OCI-LY1 (cell line): ENCODE data around the gene GRK4.

Experiments
- CTCF ChIP-seq: fragments of 200-600 bp; sonication (generic), shearing (Covaris generic); IDR thresholded peaks from 2 replicates; pipeline ENCODE4 v1.5.1; 2017; ENCODE audit warnings: mild to moderate bottlenecking, antibody characterized with exemption, low read length, moderate library complexity, mixed read lengths
- EZH2 ChIP-seq: fragments of 200-600 bp; sonication (generic), shearing (Covaris generic); IDR thresholded peaks from 2 replicates; pipeline ENCODE4 v1.8.0; 2017; ENCODE audit warnings: borderline replicate concordance, mixed run types, mild to moderate bottlenecking, antibody characterized with exemption, low read length, moderate library complexity, mixed read lengths

GRCh38 chr4:3073158-3074077, 110.0 kb downstream of the GRK4 start:
- TF ChIP-seq CTCF (peak; percentile 12; the same call in 1 of the 2 replicates), EZH2 (no peak)
